Fibroblast of lung (primary cell): ENCODE data around the gene DMXL1. TPM values are rescaled to one million over a fixed set of nuclear protein-coding genes. Genes with fewer than 3 reads are reported as not detected.

Source experiments
- DNase-seq, 2 donors: peaks; one replicate each; pipeline versions ENCODE4 v3.0.0 to v3.0.0-alpha.2; 2010; ENCODE audit warnings: low read depth in 2 of 2
- H2AFZ ChIP-seq: 2 replicates; pipeline ENCODE4 v1.5.1; 2012; ENCODE audit warnings: low read length, control low read depth, inconsistent platforms
- H3K27ac ChIP-seq: 2 replicates; pipeline ENCODE4 v1.5.1; 2011; ENCODE audit warnings: low read length, control low read depth; ENCODE audit not compliant: insufficient read depth
- H3K27me3 ChIP-seq: 2 replicates; pipeline ENCODE4 v1.5.1; 2011; ENCODE audit warnings: mild to moderate bottlenecking, low read length; ENCODE audit not compliant: control insufficient read depth, insufficient read depth
- H3K36me3 ChIP-seq: 2 replicates; pipeline ENCODE4 v1.5.1; 2011; ENCODE audit warnings: low read length; ENCODE audit not compliant: control insufficient read depth, insufficient read depth
- H3K4me1 ChIP-seq: 2 replicates; pipeline ENCODE4 v1.5.1; 2011; ENCODE audit warnings: low read length; ENCODE audit not compliant: control insufficient read depth, insufficient read depth; ENCODE audit errors: extremely low read depth
- H3K4me2 ChIP-seq: 2 replicates; pipeline ENCODE4 v1.5.1; 2011; ENCODE audit warnings: low read length, control low read depth; ENCODE audit not compliant: insufficient read depth; ENCODE audit errors: extremely low read depth
- H3K4me3 ChIP-seq, 4 experiments: fragments of 200-600 bp in 1 of 4; sonication (generic) in 1 of 4; replicated peaks in 1 of 4; 2 replicates each; pipeline ENCODE4 v1.5.1; 2011 to 2016; ENCODE audit warnings: low read length in 4 of 4, low read depth in 3 of 4, mild to moderate bottlenecking in 3 of 4, control low read depth in 2 of 4, inconsistent platforms in 1 of 4, mixed read lengths in 1 of 4; ENCODE audit not compliant: insufficient read depth in 1 of 4; ENCODE audit errors: control extremely low read depth in 1 of 4
- H3K79me2 ChIP-seq: 2 replicates; pipeline ENCODE4 v1.5.1; 2012; ENCODE audit warnings: mild to moderate bottlenecking, low read length, inconsistent platforms; ENCODE audit not compliant: control insufficient read depth, insufficient read depth
- H3K9ac ChIP-seq: 2 replicates; pipeline ENCODE4 v1.5.1; 2011; ENCODE audit warnings: mild to moderate bottlenecking, low read length, control low read depth; ENCODE audit not compliant: insufficient read depth
- H3K9me3 ChIP-seq: 2 replicates; pipeline ENCODE4 v1.5.1; 2012; ENCODE audit warnings: low read depth, low read length; ENCODE audit not compliant: control insufficient read depth, insufficient read depth
- H4K20me1 ChIP-seq: 2 replicates; pipeline ENCODE4 v1.5.1; 2011; ENCODE audit warnings: low read length; ENCODE audit not compliant: control insufficient read depth, insufficient read depth; ENCODE audit errors: extremely low read depth
- CTCF ChIP-seq, 2 donors: IDR thresholded peaks in 1 of 2; conservative IDR thresholded peaks in 1 of 2; 1 replicate in 1 of 2; 2 replicates in 1 of 2; pipeline ENCODE4 v1.5.1; 2011 to 2012; ENCODE audit warnings: low read length in 2 of 2, control low read depth in 1 of 2, inconsistent platforms in 1 of 2, low read depth in 1 of 2, mild to moderate bottlenecking in 1 of 2
- EZH2 ChIP-seq: IDR thresholded peaks from 2 replicates; pipeline ENCODE4 v1.5.1; 2012; ENCODE audit warnings: low read length, control low read depth, mild to moderate bottlenecking; ENCODE audit errors: missing control alignments
- polyA plus RNA-seq, 2 donors: library from polyadenylated mRNA; depleted of rRNA in 1 of 2; stranded (reverse) in 1 of 2; unstranded in 1 of 2; fragments of >200 nt; gene quantifications; 2 replicates each; pipeline ENCODE4 v1.2.1, GENCODE V29; 2011 to 2012; ENCODE audit warnings: missing spikeins in 1 of 2
- total RNA-seq: library from RNA; depleted of rRNA; stranded (reverse); fragments of >200 nt; gene quantifications from 2 replicates; pipeline ENCODE4 v1.2.1, GENCODE V29; 2014

DMXL1 gene
- total and polyA plus RNA-seq, 2 donors (not counting 1 experiment from before 2014, with no cell fraction given): 21.1 to 59.5 TPM

GRCh38 chr5:119270121-119270565 is 199.3 kb downstream of the DMXL1 start:
- H3K79me2 ChIP-seq: peaks cover 5% of the 10 kb centered on the region
- H3K27me3 ChIP-seq: no peaks in the 10 kb centered on the region
- H4K20me1 ChIP-seq: no peaks in the 10 kb centered on the region
- H2AFZ ChIP-seq: no peak overlapping the region
- TF ChIP-seq CTCF (conservative IDR thresholded peaks at IDR 0.05 in 1 of 2, IDR thresholded peaks at IDR 0.05 in 1 of 2; ENCODE audit: low read depth in 1 of 2, low read length in 2 of 2) (no peak), EZH2 (no peak)
- H3K27ac ChIP-seq: no peak overlapping the region
- DNase-seq: no peak
- H3K4me3 ChIP-seq: peak overlapping the region in 1 of 4 experiments; percentile 8
- no peak overlapping the region for H3K9ac ChIP-seq
- H3K36me3 ChIP-seq: no peaks in the 10 kb centered on the region
- no peak overlapping the region for H3K4me2 ChIP-seq
- H3K4me1 ChIP-seq: peaks cover 5% of the 10 kb centered on the region
- no peaks in the 10 kb centered on the region for H3K9me3 ChIP-seq

GRCh38 chr5:119270960-119271757 is 200.3 kb downstream of the DMXL1 start:
- H3K9me3 ChIP-seq: no peaks in the 10 kb centered on the region
- H3K4me3 ChIP-seq: no peak overlapping the region
- peaks cover 5% of the 10 kb centered on the region for H3K4me1 ChIP-seq
- H3K79me2 ChIP-seq: peaks cover 5% of the 10 kb centered on the region
- no peaks in the 10 kb centered on the region for H4K20me1 ChIP-seq
- no peaks in the 10 kb centered on the region for H3K27me3 ChIP-seq
- DNase-seq: peak in 1 of 2 donors; percentile 48
- TF ChIP-seq EZH2 (no peak), CTCF (conservative IDR thresholded peaks at IDR 0.05 in 1 of 2, IDR thresholded peaks at IDR 0.05 in 1 of 2; ENCODE audit: low read depth in 1 of 2, low read length in 2 of 2) (no peak)
- H2AFZ ChIP-seq: no peak overlapping the region
- H3K4me2 ChIP-seq: no peak overlapping the region
- no peaks in the 10 kb centered on the region for H3K36me3 ChIP-seq
- no peak overlapping the region for H3K9ac ChIP-seq
- no peak overlapping the region for H3K27ac ChIP-seq

- Histone ChIP-seq H4K20me1 (no peaks in the 10 kb centered on the region), H3K4me3 (no peak overlapping the region), H3K36me3 (no peaks in the 10 kb centered on the region), H3K9me3 (no peaks in the 10 kb centered on the region), H3K9ac (no peak overlapping the region), H2AFZ (no peak overlapping the region), H3K79me2 (peaks cover 5% of the 10 kb centered on the region), H3K27me3 (no peaks in the 10 kb centered on the region), H3K4me2 (no peak overlapping the region), H3K4me1 (peaks cover 5% of the 10 kb centered on the region), H3K27ac (no peak overlapping the region)
- no peak for TF ChIP-seq EZH2
- no peak for TF ChIP-seq CTCF (conservative IDR thresholded peaks at IDR 0.05 in 1 of 2, IDR thresholded peaks at IDR 0.05 in 1 of 2; ENCODE audit: low read depth in 1 of 2, low read length in 2 of 2)
- no peak for DNase-seq
Observed at GRCh38 chr5:119271758-119272730, 201.2 kb downstream of the DMXL1 start.
